DMS153 treated with DMSO at 0.1 percent for 48 hours (cell line): ENCODE data around the gene APC2.
"Not testable (repeated sequence)": the region's sequence is repeated elsewhere in the genome, so short reads cannot be mapped to it uniquely, and the experiment has no call there.

Experiments
- DNase-seq: peaks from one replicate; lab custom pipeline; 2025; ENCODE audit not compliant: unreplicated experiment; lab: John Stamatoyannopoulos, UW

APC2 gene

GRCh38 chr19:1475751-1476437, 26.0 kb downstream of the APC2 start:
- DNase-seq, result no peak

- DNase-seq, result not testable (repeated sequence)
These were observed 27.1 kb downstream of the APC2 start for GRCh38 chr19:1477056-1477455.

- peak; percentile 20 for DNase-seq
These were observed 29.2 kb downstream of the APC2 start, which contains the start of gene C19orf25 for GRCh38 chr19:1478934-1479707. Gene C19orf25, minus strand, starts transcription at chr19:1479215. Its CDS starts 312 bp downstream, at chr19:1478903.

- DNase-seq, result no peak
These were observed 31.4 kb downstream of the APC2 start for GRCh38 chr19:1481224-1481892.

GRCh38 chr19:1481893-1482360, 32.0 kb downstream of the APC2 start:
- DNase-seq, result no peak

GRCh38 chr19:1482361-1483130, 32.6 kb downstream of the APC2 start:
- no peak for DNase-seq

GRCh38 chr19:1483131-1483978, 33.4 kb downstream of the APC2 start:
- DNase-seq, result no peak

GRCh38 chr19:1483979-1484428, 34.1 kb downstream of the APC2 start:
- no peak for DNase-seq

GRCh38 chr19:1486720-1487575, 37.0 kb downstream of the APC2 start:
- no peak for DNase-seq

GRCh38 chr19:1487576-1488281, 37.8 kb downstream of the APC2 start:
- DNase-seq, result no peak

GRCh38 chr19:1488282-1488601, 38.3 kb downstream of the APC2 start:
- DNase-seq, result no peak

GRCh38 chr19:1489463-1490310, 39.8 kb downstream of the APC2 start:
- DNase-seq, result no peak

- peak; percentile 86 for DNase-seq
These were observed 40.6 kb downstream of the APC2 start, which contains the start of gene PCSK4 for GRCh38 chr19:1490311-1491113. Gene PCSK4, minus strand, starts transcription at chr19:1490350. Its CDS starts 4 bp downstream, at chr19:1490346.

- DNase-seq, result no peak
These were observed 41.4 kb downstream of the APC2 start, which contains the start of gene REEP6 for GRCh38 chr19:1491114-1491848. Gene REEP6, plus strand, starts transcription at chr19:1491181. Its CDS starts 89 bp downstream, at chr19:1491270.

- DNase-seq, result no peak
These were observed 41.9 kb downstream of the APC2 start for GRCh38 chr19:1491849-1492170.

GRCh38 chr19:1492474-1493006, 42.6 kb downstream of the APC2 start:
- no peak for DNase-seq
